ENCODE results near the gene DISC1.

Gene DISC1

DNA sequence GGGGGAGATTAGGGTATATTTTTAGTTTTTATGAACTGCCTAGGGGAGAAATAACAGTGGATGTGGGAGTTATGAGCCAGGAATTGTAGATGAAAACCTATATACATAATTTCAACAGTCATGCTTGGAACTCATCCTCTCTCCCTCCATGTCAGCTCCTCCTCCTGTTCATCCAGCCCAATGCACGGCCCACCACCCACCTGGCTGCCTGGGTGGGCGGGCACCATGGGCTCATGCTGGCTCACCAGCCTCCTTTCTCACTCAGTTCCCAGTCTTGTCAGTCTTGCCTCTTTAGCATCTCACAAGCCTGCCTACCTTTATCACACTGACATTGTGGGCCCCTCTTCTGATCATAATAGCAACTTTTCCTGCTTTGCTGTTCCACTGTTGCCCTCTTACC lies 336.0 kb downstream of the DISC1 start:
- H3K27ac ChIP-seq (ENCODE audit: low read depth, low read length) = no peak overlapping the region
- no peaks in the 10 kb centered on the region for H3F3A ChIP-seq (ENCODE audit: insufficient read depth)
- H3K27me3 ChIP-seq (ENCODE audit: low read length) = no peaks in the 10 kb centered on the region
- TF ChIP-seq EZH2phosphoT487 (conservative IDR thresholded peaks at IDR 0.05; ENCODE audit: low read length) = no peak
- TF ChIP-seq, protein P1, sequence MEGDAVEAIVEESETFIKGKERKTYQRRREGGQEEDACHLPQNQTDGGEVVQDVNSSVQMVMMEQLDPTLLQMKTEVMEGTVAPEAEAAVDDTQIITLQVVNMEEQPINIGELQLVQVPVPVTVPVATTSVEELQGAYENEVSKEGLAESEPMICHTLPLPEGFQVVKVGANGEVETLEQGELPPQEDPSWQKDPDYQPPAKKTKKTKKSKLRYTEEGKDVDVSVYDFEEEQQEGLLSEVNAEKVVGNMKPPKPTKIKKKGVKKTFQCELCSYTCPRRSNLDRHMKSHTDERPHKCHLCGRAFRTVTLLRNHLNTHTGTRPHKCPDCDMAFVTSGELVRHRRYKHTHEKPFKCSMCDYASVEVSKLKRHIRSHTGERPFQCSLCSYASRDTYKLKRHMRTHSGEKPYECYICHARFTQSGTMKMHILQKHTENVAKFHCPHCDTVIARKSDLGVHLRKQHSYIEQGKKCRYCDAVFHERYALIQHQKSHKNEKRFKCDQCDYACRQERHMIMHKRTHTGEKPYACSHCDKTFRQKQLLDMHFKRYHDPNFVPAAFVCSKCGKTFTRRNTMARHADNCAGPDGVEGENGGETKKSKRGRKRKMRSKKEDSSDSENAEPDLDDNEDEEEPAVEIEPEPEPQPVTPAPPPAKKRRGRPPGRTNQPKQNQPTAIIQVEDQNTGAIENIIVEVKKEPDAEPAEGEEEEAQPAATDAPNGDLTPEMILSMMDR (IDR thresholded peaks at IDR 0.05; ENCODE audit: insufficient read depth, low read length, poor library complexity, severe bottlenecking) = no peak
- H3K9me2 ChIP-seq (replicated peaks; ENCODE audit: insufficient read depth, low read length) = no peaks in the 10 kb centered on the region
- no peak overlapping the region for H3K4me2 ChIP-seq (ENCODE audit: low read depth, low read length, poor library complexity, severe bottlenecking)
- no peaks in the 10 kb centered on the region for H4K20me1 ChIP-seq (ENCODE audit: low read depth, low read length)
- H3K9ac ChIP-seq (ENCODE audit: low read length) = no peak overlapping the region
- no peaks in the 10 kb centered on the region for H3K36me3 ChIP-seq (ENCODE audit: low read length)
- no peaks in the 10 kb centered on the region for H3K9me3 ChIP-seq (ENCODE audit: insufficient read depth, low read length)
- H3K79me2 ChIP-seq (ENCODE audit: insufficient read depth, low read length) = no peaks in the 10 kb centered on the region
- no peak overlapping the region for H3K4me3 ChIP-seq (ENCODE audit: insufficient read depth, low read length, poor library complexity, severe bottlenecking)
- no peak overlapping the region for H2AFZ ChIP-seq (ENCODE audit: low read depth, low read length, severe bottlenecking)

DNA sequence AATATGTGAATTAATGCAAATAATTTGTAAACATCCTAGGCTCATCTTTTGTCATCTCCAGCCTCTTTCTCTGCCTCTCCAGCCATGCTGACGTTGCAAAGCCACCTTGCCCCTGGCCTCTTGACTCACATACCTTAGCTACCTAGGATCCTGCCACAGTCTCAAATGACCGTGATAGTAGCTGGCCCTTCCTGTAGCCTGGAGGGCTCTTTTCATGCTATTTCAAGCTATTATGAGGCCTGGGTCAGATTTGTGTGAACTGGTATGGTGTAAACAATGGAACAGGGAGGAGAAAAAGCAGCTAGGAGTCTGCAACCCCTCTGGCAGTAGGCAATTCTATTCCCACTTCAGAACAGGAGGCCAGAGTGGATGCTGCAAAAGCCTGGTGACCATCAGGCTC lies 337.7 kb downstream of the DISC1 start:
- H3F3A ChIP-seq (ENCODE audit: insufficient read depth) = no peaks in the 10 kb centered on the region
- no peak overlapping the region for H3K4me2 ChIP-seq (ENCODE audit: low read depth, low read length, poor library complexity, severe bottlenecking)
- TF ChIP-seq, protein P1 (IDR thresholded peaks at IDR 0.05; ENCODE audit: insufficient read depth, low read length, poor library complexity, severe bottlenecking) = no peak
- no peak for TF ChIP-seq EZH2phosphoT487 (conservative IDR thresholded peaks at IDR 0.05; ENCODE audit: low read length)
- no peak overlapping the region for H3K4me3 ChIP-seq (ENCODE audit: insufficient read depth, low read length, poor library complexity, severe bottlenecking)
- no peaks in the 10 kb centered on the region for H3K9me3 ChIP-seq (ENCODE audit: insufficient read depth, low read length)
- H3K36me3 ChIP-seq (ENCODE audit: low read length) = no peaks in the 10 kb centered on the region
- no peak overlapping the region for H3K9ac ChIP-seq (ENCODE audit: low read length)
- H3K79me2 ChIP-seq (ENCODE audit: insufficient read depth, low read length) = no peaks in the 10 kb centered on the region
- H2AFZ ChIP-seq (ENCODE audit: low read depth, low read length, severe bottlenecking) = no peak overlapping the region
- H4K20me1 ChIP-seq (ENCODE audit: low read depth, low read length) = no peaks in the 10 kb centered on the region
- no peak overlapping the region for H3K27ac ChIP-seq (ENCODE audit: low read depth, low read length)
- no peaks in the 10 kb centered on the region for H3K9me2 ChIP-seq (replicated peaks; ENCODE audit: insufficient read depth, low read length)
- no peaks in the 10 kb centered on the region for H3K27me3 ChIP-seq (ENCODE audit: low read length)

- no peak overlapping the region for H3K27ac ChIP-seq (ENCODE audit: low read depth, low read length)
- H3K27me3 ChIP-seq (ENCODE audit: low read length) = no peaks in the 10 kb centered on the region
- no peaks in the 10 kb centered on the region for H3K79me2 ChIP-seq (ENCODE audit: insufficient read depth, low read length)
- no peak overlapping the region for H3K4me3 ChIP-seq (ENCODE audit: insufficient read depth, low read length, poor library complexity, severe bottlenecking)
- no peaks in the 10 kb centered on the region for H3K9me2 ChIP-seq (replicated peaks; ENCODE audit: insufficient read depth, low read length)
- TF ChIP-seq, protein P1 (IDR thresholded peaks at IDR 0.05; ENCODE audit: insufficient read depth, low read length, poor library complexity, severe bottlenecking) = no peak
- TF ChIP-seq EZH2phosphoT487 (conservative IDR thresholded peaks at IDR 0.05; ENCODE audit: low read length) = no peak
- H3K9ac ChIP-seq (ENCODE audit: low read length) = no peak overlapping the region
- H2AFZ ChIP-seq (ENCODE audit: low read depth, low read length, severe bottlenecking) = no peak overlapping the region
- no peaks in the 10 kb centered on the region for H3K9me3 ChIP-seq (ENCODE audit: insufficient read depth, low read length)
- H3F3A ChIP-seq (ENCODE audit: insufficient read depth) = no peaks in the 10 kb centered on the region
- no peaks in the 10 kb centered on the region for H3K36me3 ChIP-seq (ENCODE audit: low read length)
- H3K4me2 ChIP-seq (ENCODE audit: low read depth, low read length, poor library complexity, severe bottlenecking) = no peak overlapping the region
- no peaks in the 10 kb centered on the region for H4K20me1 ChIP-seq (ENCODE audit: low read depth, low read length)
Measured at GRCh38 chr1:231964961-231965360, 338.4 kb downstream of the DISC1 start.
